Putamen (tissue), 1 donor: Measurements from ENCODE around the gene ZMIZ1.
A peak's percentile ranks its signal among the peaks of the same experiment; 100 is the strongest.

Experiments
- DNase-seq: peaks from one replicate; pipeline ENCODE4 v3.0.0-alpha.2; 2016; ENCODE audit warnings: low spot score

The ZMIZ1 gene

GRCh38 chr10:79079490-79080355 lies 11.0 kb downstream of the ZMIZ1 start:
- DNase-seq = no peak

DNA sequence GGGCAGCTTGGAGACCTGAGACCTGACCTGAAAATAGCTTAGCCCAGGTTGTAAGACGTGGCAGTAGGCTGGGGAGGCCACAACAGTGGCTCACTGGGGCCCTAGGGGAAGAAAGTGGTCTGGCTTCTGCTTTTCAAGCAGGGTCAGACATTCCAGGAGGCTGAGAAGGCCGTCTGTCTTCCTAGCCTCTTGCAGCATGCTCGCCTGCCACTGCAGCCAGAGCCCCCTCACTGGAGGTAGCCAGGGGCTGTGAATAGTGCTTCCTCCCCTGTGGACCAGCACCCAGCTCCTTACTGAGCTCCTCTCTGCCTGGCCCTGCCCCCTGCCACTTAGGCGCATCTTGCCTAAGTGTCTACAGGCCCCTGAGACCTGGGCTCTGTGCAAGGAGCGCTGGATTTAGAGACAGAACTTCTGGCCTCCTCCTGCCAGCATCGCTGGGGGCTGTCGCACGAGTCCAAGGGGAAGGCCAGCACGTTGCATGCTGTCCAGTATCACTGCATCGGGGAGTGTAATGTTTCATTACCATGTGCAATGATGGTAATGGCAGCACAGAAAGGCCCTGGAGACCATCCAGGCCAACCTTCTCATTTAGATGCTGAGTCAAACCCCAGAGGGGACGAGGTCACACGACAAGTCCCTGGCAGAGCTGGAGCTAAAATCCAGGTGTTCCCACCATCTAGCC lies 12.7 kb downstream of the ZMIZ1 start:
- DNase-seq = no peak

DNA sequence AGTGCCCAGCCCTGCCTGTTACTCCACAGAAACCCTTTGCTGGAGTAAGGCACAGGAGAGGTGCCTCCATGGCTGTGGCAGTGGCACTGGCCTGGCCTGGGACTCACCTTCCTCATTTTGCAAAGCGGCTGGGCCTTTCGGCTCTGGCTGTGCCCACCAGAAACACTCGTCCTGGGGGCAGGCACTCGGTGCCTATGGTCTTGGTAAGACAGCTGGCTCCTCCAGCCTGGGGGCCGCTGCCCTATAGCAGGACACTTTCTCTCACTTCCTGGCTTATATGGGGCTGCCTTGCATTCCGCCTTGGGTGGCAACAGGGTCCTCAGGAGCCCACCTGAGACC lies 13.2 kb downstream of the ZMIZ1 start:
- DNase-seq = no peak

GRCh38 chr10:79082631-79083596 lies 14.1 kb downstream of the ZMIZ1 start:
- no peak for DNase-seq

DNA sequence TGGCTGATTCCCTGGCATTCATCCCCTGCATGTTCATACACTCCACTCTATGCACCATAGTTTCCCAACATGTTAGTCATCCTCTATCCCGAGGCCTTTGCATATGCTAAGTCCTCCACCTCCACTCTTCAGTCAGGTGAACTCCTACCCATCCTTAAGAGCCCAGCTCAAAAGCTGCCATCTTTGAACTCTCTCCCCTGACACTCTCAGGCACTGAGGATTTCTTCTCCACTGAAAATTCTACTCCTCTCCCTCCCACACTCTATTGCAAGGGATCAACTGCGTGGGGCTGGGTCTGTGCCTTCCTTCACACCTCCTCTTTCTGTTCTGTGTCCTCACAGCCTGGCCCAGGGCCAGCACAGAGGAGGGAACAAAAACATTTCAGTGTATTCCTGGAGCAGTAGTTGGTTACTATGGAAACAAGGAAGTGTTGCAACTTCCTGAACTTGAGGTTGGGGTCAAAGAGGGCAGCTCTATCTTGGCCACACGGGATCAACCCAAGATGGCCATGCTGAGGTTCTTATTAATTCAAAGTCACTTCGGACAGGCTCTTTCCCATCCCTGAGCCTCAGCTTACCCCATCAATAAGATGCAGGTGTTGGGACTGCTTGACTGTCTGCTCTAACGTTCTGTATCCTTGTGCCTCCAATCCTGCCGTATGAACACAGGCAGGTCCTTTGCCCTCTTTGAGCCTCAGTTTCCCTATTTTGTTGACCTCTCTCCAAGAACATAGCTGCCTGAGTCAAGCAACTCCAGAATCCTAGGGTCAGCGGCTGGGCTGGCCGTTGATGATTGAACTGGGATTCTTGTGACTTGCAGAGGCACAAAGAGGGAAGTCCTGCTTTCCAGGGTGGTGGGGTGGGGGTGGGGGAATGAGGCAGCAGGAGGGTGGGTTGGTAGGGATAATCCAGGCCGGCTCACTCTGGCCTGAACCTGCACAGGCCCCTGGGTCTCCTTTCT lies 15.5 kb downstream of the ZMIZ1 start:
- peak; percentile 63 for DNase-seq

- DNase-seq = no peak
Observed at GRCh38 chr10:79084972-79085597, 16.3 kb downstream of the ZMIZ1 start.

DNA sequence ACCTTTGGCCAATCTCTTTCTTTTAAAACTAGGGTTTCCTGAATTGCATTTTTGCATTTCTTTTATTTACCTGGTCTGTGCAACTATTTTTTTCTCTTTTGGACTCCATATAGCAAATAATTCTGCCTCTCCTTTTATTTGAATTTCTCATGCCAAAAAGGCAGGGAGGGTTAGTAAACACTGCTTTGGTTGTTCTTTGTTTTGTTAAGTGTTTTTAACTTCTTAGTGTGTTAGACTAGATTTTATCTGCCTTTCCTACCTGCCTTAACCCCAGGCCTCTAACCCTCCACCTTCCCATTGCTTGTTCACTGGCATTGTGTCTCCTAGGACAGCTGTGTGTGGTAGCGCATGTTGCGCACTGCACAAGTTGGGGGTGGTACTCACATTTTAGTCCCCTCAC lies 18.1 kb downstream of the ZMIZ1 start:
- DNase-seq = no peak

- no peak for DNase-seq
Observed at GRCh38 chr10:79087721-79088120, 19.0 kb downstream of the ZMIZ1 start.

- DNase-seq = no peak
Observed at GRCh38 chr10:79088176-79088575, 19.4 kb downstream of the ZMIZ1 start.

DNA sequence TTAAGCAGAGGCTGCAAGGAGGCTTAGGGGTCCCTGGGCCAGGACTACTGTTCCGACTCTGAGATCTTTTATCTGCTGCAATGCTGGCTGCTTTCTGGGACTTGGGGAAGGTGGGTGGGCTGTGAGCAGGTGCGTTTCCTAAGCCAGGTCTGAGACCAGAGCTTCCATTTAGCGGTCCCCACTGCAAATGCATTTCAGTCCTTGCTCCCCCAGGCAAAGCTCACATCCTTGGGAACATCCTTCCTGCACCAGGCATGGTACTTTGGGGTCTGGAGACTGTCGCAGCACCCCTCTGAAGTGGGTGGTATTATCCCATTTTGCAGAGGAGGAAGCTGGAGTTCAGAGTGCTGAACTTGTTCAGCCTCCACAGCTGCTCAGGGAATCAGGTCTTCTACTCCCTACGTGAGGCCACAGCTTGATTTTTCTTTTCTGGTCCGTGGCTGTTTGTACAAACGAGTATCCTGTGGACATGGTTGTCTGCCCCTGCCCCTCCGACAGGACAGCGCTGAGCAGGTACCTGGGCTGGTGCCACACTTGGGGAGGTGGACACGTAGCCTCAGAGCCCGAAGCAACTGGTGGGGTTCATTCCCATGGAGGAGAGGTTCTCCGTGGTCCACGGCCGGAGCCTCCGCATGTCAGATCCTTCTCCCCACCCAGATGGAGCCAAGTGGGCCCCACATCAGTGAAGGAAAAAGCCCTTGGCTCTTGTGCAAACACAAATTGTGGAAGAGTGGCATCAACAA lies 20.0 kb downstream of the ZMIZ1 start:
- no peak for DNase-seq

DNA sequence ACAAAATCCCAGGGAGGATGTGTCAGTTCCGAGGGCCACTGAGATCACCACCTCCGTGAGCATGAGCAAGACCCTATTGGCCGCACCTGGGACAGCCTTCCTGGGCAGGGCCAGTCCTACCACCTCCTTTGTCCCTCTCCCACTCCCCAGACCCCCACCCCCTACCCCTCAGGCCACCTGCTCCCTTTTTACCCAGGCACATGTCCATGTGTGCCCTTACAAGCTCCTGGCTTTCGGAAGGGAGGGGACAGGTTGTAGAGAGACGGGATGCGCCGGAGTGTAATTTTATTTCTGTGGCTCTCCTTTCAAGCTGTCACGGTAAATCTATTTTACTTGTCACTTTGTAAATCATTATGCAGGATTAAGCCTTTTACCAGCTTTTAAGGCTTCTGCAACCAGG lies 20.9 kb downstream of the ZMIZ1 start:
- DNase-seq = no peak

- DNase-seq = no peak
Observed at GRCh38 chr10:79090134-79090803, 21.5 kb downstream of the ZMIZ1 start.

GRCh38 chr10:79092292-79092896 lies 23.6 kb downstream of the ZMIZ1 start:
- no peak for DNase-seq

DNA sequence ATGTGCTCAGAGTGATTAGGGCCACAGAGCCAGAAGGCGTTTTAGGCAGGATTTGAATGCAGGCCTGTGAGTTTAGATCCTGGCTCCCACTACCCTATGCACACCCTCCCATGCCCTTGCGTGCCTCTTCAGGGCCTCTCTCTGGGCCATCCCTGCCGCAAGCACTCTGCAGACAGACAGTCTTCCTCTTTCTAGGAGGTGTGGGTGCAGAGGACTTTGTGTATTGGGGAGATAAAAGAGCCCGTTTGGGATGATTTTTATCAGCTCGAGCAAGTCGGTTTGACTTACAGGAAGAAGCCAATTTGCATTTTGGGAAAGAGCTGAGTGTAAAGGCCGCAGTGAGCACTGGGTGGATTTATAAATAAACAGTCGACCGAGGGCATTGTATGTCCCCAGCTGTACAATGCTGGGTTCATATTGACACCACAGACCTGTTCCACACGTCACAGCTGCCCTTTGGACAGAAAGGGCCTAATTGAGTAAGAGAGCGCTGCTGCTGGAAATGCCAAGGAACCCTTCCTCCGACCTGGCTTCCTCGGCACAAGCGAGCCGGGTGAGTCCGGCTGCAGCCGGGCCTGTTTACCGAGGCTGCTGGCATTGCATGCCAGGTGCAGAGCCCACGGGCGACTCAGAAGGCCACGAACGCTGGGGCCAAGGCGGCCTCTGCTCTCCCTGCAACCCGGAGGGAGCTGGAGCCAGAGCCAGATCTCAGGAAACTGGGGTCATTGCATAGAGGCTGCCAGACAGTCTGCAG lies 25.1 kb downstream of the ZMIZ1 start:
- peak; percentile 16 for DNase-seq

DNA sequence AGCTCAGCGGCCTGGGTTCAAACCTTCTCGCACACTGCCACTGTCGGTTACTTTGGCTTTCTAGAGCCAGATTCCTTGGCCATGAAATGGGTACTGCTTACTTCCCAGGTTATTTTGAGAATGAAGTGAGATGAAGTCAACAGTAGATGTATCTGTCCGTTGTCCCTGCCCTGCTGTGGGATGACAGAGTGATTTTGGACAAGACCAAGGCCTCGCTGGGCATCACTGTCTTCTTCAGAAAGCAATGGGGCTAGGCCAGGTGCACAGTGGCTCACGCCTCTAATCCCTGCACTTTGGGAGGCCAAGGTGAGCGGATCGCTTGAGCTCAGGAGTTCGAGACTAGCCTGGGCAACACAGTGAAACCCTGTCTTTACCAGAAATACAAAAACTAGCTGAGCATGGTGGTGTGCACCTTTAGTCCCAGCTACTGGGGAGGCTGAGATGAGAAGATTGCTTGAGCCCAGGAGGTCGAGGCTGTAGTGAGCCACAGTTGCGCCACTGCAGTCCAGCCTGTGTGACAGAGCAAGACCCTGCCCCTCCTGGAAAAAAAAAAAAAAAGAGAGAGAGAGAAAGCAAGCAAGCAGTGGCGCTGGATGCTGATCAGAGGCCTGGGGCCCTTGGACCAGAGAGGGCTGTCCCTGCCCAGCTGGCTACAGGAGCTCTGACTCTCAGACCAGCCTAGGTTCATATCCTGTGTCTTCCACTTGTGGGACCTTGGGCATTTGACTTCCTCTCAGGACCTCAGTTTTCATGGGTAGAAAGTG lies 25.8 kb downstream of the ZMIZ1 start:
- no peak for DNase-seq

DNA sequence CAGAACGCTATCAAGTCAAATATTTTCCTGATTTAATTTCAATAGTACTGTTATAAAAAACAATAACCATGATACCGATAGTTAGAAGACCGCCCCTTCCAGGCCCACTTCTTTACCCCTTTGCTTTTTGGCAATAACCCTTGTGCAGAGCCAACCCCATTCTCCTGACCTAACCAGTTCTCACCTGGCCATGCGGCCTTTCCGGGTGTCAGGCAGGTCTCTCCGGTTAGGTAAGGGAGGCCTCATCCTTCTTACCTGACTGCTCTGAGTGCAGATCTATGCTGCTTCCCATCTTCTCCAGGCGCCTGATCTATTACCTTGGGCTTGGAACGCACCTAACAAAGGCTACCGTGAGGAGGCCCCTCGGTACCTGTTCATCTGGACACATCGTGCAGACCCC lies 26.6 kb downstream of the ZMIZ1 start:
- DNase-seq = no peak

GRCh38 chr10:79096514-79096913 lies 27.7 kb downstream of the ZMIZ1 start:
- no peak for DNase-seq
